ENCODE measurements around the gene ZNF414.
"Not testable (repeated sequence)": the region's sequence is repeated elsewhere in the genome, so short reads cannot be mapped to it uniquely, and the experiment has no call there.

ZNF414 gene

DNA sequence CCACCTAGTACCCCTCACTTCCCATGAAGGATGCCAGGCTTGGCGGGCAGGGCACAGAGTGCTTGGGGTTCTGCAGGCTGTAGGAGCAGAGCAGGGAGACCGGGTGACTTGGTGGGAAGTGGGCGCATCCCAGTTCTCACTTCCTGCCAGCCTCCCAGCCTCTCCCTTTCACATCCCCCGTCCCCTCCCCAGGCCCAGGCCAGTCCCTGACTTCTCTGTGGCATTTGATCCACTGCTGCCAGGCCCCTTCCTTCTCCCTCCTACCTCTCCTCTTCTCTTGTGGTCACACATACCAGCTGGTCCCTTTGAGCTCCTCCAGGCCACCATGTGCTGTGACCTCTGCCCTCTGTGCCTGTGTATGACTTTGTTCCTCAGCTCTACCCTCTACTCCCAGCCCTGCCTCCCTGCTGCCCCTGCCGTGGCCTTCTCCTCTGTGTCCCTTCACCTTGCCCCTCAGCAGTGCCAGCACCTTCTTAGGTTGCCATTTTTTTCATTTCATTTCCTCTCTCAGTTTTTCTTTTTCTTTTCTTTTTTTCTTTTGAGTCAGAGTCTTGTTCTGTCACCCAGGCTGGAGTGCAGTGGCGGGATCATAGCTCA lies 43.8 kb upstream of the ZNF414 start:
- Histone ChIP-seq H4K20me1 (ENCODE audit: insufficient read depth, low read length) (no peaks in the 10 kb centered on the region), H3K4me3 (ENCODE audit: low read depth, low read length, poor library complexity, severe bottlenecking) (no peak overlapping the region), H3F3A (ENCODE audit: insufficient read depth, low read length) (no peaks in the 10 kb centered on the region), H3K9ac (ENCODE audit: low read length) (no peak overlapping the region), H3K27ac (ENCODE audit: low read depth, low read length, poor library complexity, severe bottlenecking) (no peak overlapping the region), H3K27me3 (ENCODE audit: insufficient read depth, low read length) (peaks cover 3% of the 10 kb centered on the region), H3K79me2 (ENCODE audit: insufficient read depth, low read length) (no peaks in the 10 kb centered on the region), H3K4me1 (ENCODE audit: insufficient read depth, low read length, severe bottlenecking) (no peaks in the 10 kb centered on the region), H3K9me3 (ENCODE audit: low read length) (no peaks in the 10 kb centered on the region), H3K36me3 (ENCODE audit: insufficient read depth, low read length) (no peaks in the 10 kb centered on the region), H3K4me2 (ENCODE audit: low read length) (no peak overlapping the region), H2AFZ (ENCODE audit: low read length) (no peak overlapping the region), H3K9me2 (ENCODE audit: low read depth, low read length) (no peaks in the 10 kb centered on the region)
- TF ChIP-seq, protein P1, sequence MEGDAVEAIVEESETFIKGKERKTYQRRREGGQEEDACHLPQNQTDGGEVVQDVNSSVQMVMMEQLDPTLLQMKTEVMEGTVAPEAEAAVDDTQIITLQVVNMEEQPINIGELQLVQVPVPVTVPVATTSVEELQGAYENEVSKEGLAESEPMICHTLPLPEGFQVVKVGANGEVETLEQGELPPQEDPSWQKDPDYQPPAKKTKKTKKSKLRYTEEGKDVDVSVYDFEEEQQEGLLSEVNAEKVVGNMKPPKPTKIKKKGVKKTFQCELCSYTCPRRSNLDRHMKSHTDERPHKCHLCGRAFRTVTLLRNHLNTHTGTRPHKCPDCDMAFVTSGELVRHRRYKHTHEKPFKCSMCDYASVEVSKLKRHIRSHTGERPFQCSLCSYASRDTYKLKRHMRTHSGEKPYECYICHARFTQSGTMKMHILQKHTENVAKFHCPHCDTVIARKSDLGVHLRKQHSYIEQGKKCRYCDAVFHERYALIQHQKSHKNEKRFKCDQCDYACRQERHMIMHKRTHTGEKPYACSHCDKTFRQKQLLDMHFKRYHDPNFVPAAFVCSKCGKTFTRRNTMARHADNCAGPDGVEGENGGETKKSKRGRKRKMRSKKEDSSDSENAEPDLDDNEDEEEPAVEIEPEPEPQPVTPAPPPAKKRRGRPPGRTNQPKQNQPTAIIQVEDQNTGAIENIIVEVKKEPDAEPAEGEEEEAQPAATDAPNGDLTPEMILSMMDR (IDR thresholded peaks at IDR 0.05; ENCODE audit: low read length) = no peak
- TF ChIP-seq EZH2 (IDR thresholded peaks at IDR 0.05; ENCODE audit: borderline replicate concordance, low read length) = no peak

DNA sequence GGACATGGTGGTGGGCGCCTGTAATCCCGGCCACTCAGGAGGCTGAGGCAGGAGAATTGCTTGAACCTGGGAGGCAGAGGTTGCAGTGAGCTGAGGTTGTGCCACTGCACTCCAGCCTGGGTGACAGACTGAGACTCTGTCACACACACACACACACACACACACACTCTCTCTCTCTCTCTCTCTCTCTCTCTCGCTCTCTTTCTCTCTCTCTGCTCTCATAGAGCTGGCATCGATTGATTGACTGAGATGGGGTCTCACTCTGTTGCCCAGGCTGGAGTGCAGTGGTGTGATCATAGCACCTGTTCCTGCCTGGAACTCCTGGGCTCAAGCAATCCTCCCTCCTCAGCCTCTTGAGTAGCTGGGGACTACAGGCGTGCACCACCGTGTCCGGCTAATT lies 39.8 kb upstream of the ZNF414 start:
- not testable (repeated sequence) for H3K36me3 ChIP-seq (ENCODE audit: insufficient read depth, low read length); H3K79me2 ChIP-seq (ENCODE audit: insufficient read depth, low read length); H3K9me3 ChIP-seq (ENCODE audit: low read length); H4K20me1 ChIP-seq (ENCODE audit: insufficient read depth, low read length); H3K4me1 ChIP-seq (ENCODE audit: insufficient read depth, low read length, severe bottlenecking); H3K4me2 ChIP-seq (ENCODE audit: low read length); H3F3A ChIP-seq (ENCODE audit: insufficient read depth, low read length); H3K27me3 ChIP-seq (ENCODE audit: insufficient read depth, low read length); H2AFZ ChIP-seq (ENCODE audit: low read length); H3K9me2 ChIP-seq (ENCODE audit: low read depth, low read length); H3K4me3 ChIP-seq (ENCODE audit: low read depth, low read length, poor library complexity, severe bottlenecking); H3K9ac ChIP-seq (ENCODE audit: low read length); H3K27ac ChIP-seq (ENCODE audit: low read depth, low read length, poor library complexity, severe bottlenecking)

DNA sequence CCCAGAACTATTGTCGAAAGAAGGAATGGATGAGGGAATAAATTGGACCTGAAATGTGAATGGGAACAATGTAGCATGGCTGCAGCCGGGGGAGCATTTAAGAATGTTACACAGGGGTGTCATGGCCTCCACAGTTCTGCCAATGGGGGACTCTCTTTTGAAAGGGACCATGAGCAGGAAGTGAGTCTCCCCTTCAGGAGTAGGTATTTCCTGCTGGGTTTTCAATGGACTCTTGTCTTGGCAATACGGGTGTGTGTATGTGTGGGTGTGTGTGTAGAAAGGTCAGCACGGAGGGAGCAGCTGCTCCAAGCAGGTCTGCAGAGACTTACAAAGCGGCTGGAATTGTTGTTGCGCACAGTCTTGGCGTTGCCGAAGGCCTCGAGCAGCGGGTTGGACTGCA lies 38.8 kb upstream of the ZNF414 start:
- no peak overlapping the region for H2AFZ ChIP-seq (ENCODE audit: low read length)
- no peaks in the 10 kb centered on the region for H3K36me3 ChIP-seq (ENCODE audit: insufficient read depth, low read length)
- H3K27me3 ChIP-seq (ENCODE audit: insufficient read depth, low read length) = peaks cover 7% of the 10 kb centered on the region
- H3K27ac ChIP-seq (ENCODE audit: low read depth, low read length, poor library complexity, severe bottlenecking) = no peak overlapping the region
- H3K9me3 ChIP-seq (ENCODE audit: low read length) = no peaks in the 10 kb centered on the region
- H3K9me2 ChIP-seq (ENCODE audit: low read depth, low read length) = no peaks in the 10 kb centered on the region
- no peak overlapping the region for H3K9ac ChIP-seq (ENCODE audit: low read length)
- no peak overlapping the region for H3K4me3 ChIP-seq (ENCODE audit: low read depth, low read length, poor library complexity, severe bottlenecking)
- no peaks in the 10 kb centered on the region for H3F3A ChIP-seq (ENCODE audit: insufficient read depth, low read length)
- TF ChIP-seq EZH2 (IDR thresholded peaks at IDR 0.05; ENCODE audit: borderline replicate concordance, low read length) = no peak
- TF ChIP-seq, protein P1 (IDR thresholded peaks at IDR 0.05; ENCODE audit: low read length) = no peak
- no peaks in the 10 kb centered on the region for H4K20me1 ChIP-seq (ENCODE audit: insufficient read depth, low read length)
- no peaks in the 10 kb centered on the region for H3K79me2 ChIP-seq (ENCODE audit: insufficient read depth, low read length)
- no peak overlapping the region for H3K4me2 ChIP-seq (ENCODE audit: low read length)
- no peaks in the 10 kb centered on the region for H3K4me1 ChIP-seq (ENCODE audit: insufficient read depth, low read length, severe bottlenecking)

DNA sequence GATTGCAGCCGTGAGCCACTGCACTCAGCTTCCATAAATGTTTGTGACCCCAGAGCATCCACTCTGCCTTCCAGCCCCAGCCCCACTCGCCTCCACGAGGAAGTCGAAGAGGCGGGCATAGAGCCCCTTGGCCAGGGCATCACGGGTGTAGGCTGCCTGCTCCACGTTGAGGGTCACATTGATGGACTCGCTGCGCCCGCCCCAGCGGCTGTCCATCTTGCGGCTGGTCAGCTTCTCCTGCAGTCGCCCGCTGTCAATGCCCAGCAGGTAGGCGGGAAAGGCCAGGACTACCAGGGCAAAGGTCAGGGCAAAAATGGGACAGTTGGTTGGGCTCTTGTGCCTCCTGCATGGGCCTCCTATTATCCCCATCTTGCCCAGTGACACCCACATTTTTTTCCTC lies 36.1 kb upstream of the ZNF414 start:
- Histone ChIP-seq H3K27me3 (ENCODE audit: insufficient read depth, low read length) (peaks cover 7% of the 10 kb centered on the region), H3K9me3 (ENCODE audit: low read length) (no peaks in the 10 kb centered on the region), H3K9ac (ENCODE audit: low read length) (no peak overlapping the region), H3K4me2 (ENCODE audit: low read length) (no peak overlapping the region), H3F3A (ENCODE audit: insufficient read depth, low read length) (no peaks in the 10 kb centered on the region), H3K9me2 (ENCODE audit: low read depth, low read length) (no peaks in the 10 kb centered on the region), H3K79me2 (ENCODE audit: insufficient read depth, low read length) (no peaks in the 10 kb centered on the region), H3K36me3 (ENCODE audit: insufficient read depth, low read length) (no peaks in the 10 kb centered on the region), H3K4me1 (ENCODE audit: insufficient read depth, low read length, severe bottlenecking) (no peaks in the 10 kb centered on the region), H3K4me3 (ENCODE audit: low read depth, low read length, poor library complexity, severe bottlenecking) (no peak overlapping the region), H3K27ac (ENCODE audit: low read depth, low read length, poor library complexity, severe bottlenecking) (no peak overlapping the region), H2AFZ (ENCODE audit: low read length) (no peak overlapping the region), H4K20me1 (ENCODE audit: insufficient read depth, low read length) (no peaks in the 10 kb centered on the region)
- TF ChIP-seq, protein P1 (IDR thresholded peaks at IDR 0.05; ENCODE audit: low read length) = no peak
- no peak for TF ChIP-seq EZH2 (IDR thresholded peaks at IDR 0.05; ENCODE audit: borderline replicate concordance, low read length)
